A549 (cell line): ENCODE measurements around the gene PNPLA1. TPM values are rescaled to one million over a fixed set of nuclear protein-coding genes. Genes with fewer than 3 reads are reported as not detected.

Experiments used
- ATAC-seq, 2 experiments: fragments of 200-7000 bp in 1 of 2; fragments of >200 bp in 1 of 2; cut with Nextera tagmentation in 1 of 2; cut with Tn5 transposase in 1 of 2; 3 replicates each; pipeline versions ENCODE4 v1.8.0 to v1.9.1; 2018 to 2020; ENCODE audit warnings: mild to moderate bottlenecking in 1 of 2, moderate library complexity in 1 of 2
- CTCF ChIA-PET: fragments of 300-600 bp; sonication (Branson Sonifier 250); formaldehyde crosslinking; extraction: SDS; loops from one replicate; lab custom pipeline; 2021; ENCODE audit warnings: antibody characterized with exemption, inconsistent platforms; lab: Yijun Ruan, JAX
- POLR2A ChIA-PET: fragments of 350-600 bp; formaldehyde crosslinking; extraction: SDS; loops from one replicate; lab custom pipeline; 2021; ENCODE audit warnings: antibody characterized with exemption, inconsistent platforms; lab: Yijun Ruan, JAX
- DNase-seq, 2 experiments: peaks; one replicate each; pipeline versions ENCODE4 v3.0.0 to v3.0.0-alpha.2; 2011 to 2016; ENCODE audit warnings: low read depth in 1 of 2, low spot score in 1 of 2
- FAIRE-seq: peaks from 2 replicates; lab custom pipeline; 2011; peaks lifted over from hg19 to GRCh38; lab: Jason Lieb, UNC
- H3K27ac ChIP-seq, 2 experiments: fragments of >200 bp; sonication (Bioruptor Twin); formaldehyde crosslinking; 3 replicates each; pipeline ENCODE4 v1.5.1; 2016 to 2017
- H3K4me1 ChIP-seq: fragments of >200 bp; sonication (Bioruptor Twin); formaldehyde crosslinking; 3 replicates; pipeline ENCODE4 v1.6.1; 2016
- H3K4me2 ChIP-seq: fragments of >200 bp; sonication (Bioruptor Twin); formaldehyde crosslinking; 3 replicates; pipeline ENCODE4 v1.6.1; 2016
- H3K4me3 ChIP-seq: fragments of >200 bp; sonication (Bioruptor Twin); formaldehyde crosslinking; 3 replicates; pipeline ENCODE4 v1.5.1; 2016
- H3K9me3 ChIP-seq: fragments of >200 bp; sonication (Bioruptor Twin); formaldehyde crosslinking; 3 replicates; pipeline ENCODE4 v1.6.1; 2016
- ATOH8 ChIP-seq: fragments of 250-450 bp; sonication (Bioruptor Pico); IDR thresholded peaks from 2 replicates; pipeline ENCODE4 v1.5.0; 2020; ENCODE audit warnings: low read depth, mild to moderate bottlenecking, moderate library complexity
- CBX2 ChIP-seq: fragments of 200-600 bp; sonication (generic); IDR thresholded peaks from 2 replicates; pipeline ENCODE4 v1.6.1; 2016; ENCODE audit warnings: low read depth, mild to moderate bottlenecking, borderline replicate concordance
- CEBPB ChIP-seq, 2 experiments: fragments of >200 bp in 1 of 2; sonication (Bioruptor Twin) in 1 of 2; formaldehyde crosslinking in 1 of 2; IDR thresholded peaks; 2 replicates each; pipeline ENCODE4 v1.6.1; 2012 to 2016
- CHD2 ChIP-seq: fragments of 150-350 bp; IDR thresholded peaks from 2 replicates; pipeline ENCODE4 v1.6.1; 2014; ENCODE audit warnings: low read length; ENCODE audit not compliant: partially characterized antibody
- CHD4 ChIP-seq: fragments of 200-600 bp; sonication (generic); IDR thresholded peaks from 2 replicates; pipeline ENCODE4 v1.6.1; 2016; ENCODE audit warnings: antibody characterized with exemption, mild to moderate bottlenecking, borderline replicate concordance
- EHMT2 ChIP-seq: fragments of 200-600 bp; sonication (generic); IDR thresholded peaks from 2 replicates; pipeline ENCODE4 v1.6.1; 2016; ENCODE audit warnings: antibody characterized with exemption, low read depth, mild to moderate bottlenecking, moderate library complexity
- EP300 ChIP-seq, 2 experiments: fragments of >200 bp; sonication (Bioruptor Twin); formaldehyde crosslinking; IDR thresholded peaks; 2 replicates in 1 of 2; 3 replicates in 1 of 2; pipeline ENCODE4 v1.6.1; 2016 to 2017
- FOSL2 ChIP-seq, 2 experiments: fragments of 450-650 bp in 1 of 2; fragments of >200 bp in 1 of 2; sonication (Bioruptor Twin) in 1 of 2; formaldehyde crosslinking; IDR thresholded peaks; 2 replicates each; pipeline versions ENCODE4 v1.5.0 to v1.6.1; 2016 to 2020; ENCODE audit warnings: mild to moderate bottlenecking in 1 of 2, moderate library complexity in 1 of 2
- FOXS1 ChIP-seq: fragments of 250-450 bp; sonication (Bioruptor Pico); IDR thresholded peaks from 2 replicates; pipeline ENCODE4 v1.5.0; 2020; ENCODE audit warnings: mild to moderate bottlenecking, moderate library complexity
- GATA3 ChIP-seq: IDR thresholded peaks from 2 replicates; pipeline ENCODE4 v1.6.1; 2012; ENCODE audit warnings: borderline replicate concordance
- HDAC2 ChIP-seq: fragments of 200-600 bp; sonication (generic); IDR thresholded peaks from 2 replicates; pipeline ENCODE4 v1.6.1; 2016
- HEYL ChIP-seq: fragments of 250-450 bp; sonication (Bioruptor Pico); IDR thresholded peaks from 2 replicates; pipeline ENCODE4 v1.8.0; 2021; ENCODE audit warnings: mild to moderate bottlenecking, moderate library complexity
- HOXB13 ChIP-seq: fragments of 250-450 bp; sonication (Bioruptor Pico); IDR thresholded peaks from 2 replicates; pipeline ENCODE4 v1.5.0; 2020; ENCODE audit warnings: low read depth, mild to moderate bottlenecking, moderate library complexity
- KDM5A ChIP-seq: fragments of 200-600 bp; sonication (generic); IDR thresholded peaks from 2 replicates; pipeline ENCODE4 v1.6.1; 2016; ENCODE audit warnings: antibody characterized with exemption, mild to moderate bottlenecking
- MAZ ChIP-seq: fragments of 150-350 bp; IDR thresholded peaks from 2 replicates; pipeline ENCODE4 v1.6.1; 2014; ENCODE audit warnings: antibody characterized with exemption, low read depth, low read length, borderline replicate concordance
- MYC ChIP-seq: IDR thresholded peaks from 2 replicates; pipeline ENCODE4 v1.6.1; 2012; ENCODE audit warnings: mild to moderate bottlenecking, inconsistent platforms, low read length, improper control_type of control experiment, borderline replicate concordance
- NFE2L2 ChIP-seq: fragments of 150-350 bp; conservative IDR thresholded peaks from 2 replicates; pipeline ENCODE4 v1.6.1; 2014; ENCODE audit warnings: low read length
- RNF2 ChIP-seq: fragments of 200-600 bp; sonication (generic); IDR thresholded peaks from 2 replicates; pipeline ENCODE4 v1.6.1; 2016; ENCODE audit warnings: low read depth, mild to moderate bottlenecking, antibody characterized with exemption, moderate library complexity, borderline replicate concordance
- SREBF2 ChIP-seq: fragments of 450-650 bp; IDR thresholded peaks from 2 replicates; pipeline ENCODE4 v1.6.1; 2014; ENCODE audit warnings: mild to moderate bottlenecking, moderate library complexity
- TP53 ChIP-seq: fragments of 250-450 bp; sonication (Bioruptor Pico); IDR thresholded peaks from 2 replicates; pipeline ENCODE4 v1.5.0; 2021; ENCODE audit warnings: mild to moderate bottlenecking, moderate library complexity
- ZC3H11A ChIP-seq: fragments of 450-650 bp; IDR thresholded peaks from 2 replicates; pipeline ENCODE4 v1.6.1; 2014; ENCODE audit warnings: antibody characterized with exemption, mild to moderate bottlenecking
- ZNF302 ChIP-seq: fragments of 250-450 bp; sonication (Bioruptor Pico); IDR thresholded peaks from 2 replicates; pipeline ENCODE4 v1.9.0; 2021; ENCODE audit warnings: inconsistent platforms, mild to moderate bottlenecking, moderate library complexity
- WGBS: methylation state at CpG from one replicate; pipeline ENCODE4 v1.1.6; 2017; ENCODE audit errors: missing lambda C conversion rate; 5-methylcytosine and 5-hydroxymethylcytosine counted together
- polyA plus RNA-seq, 4 experiments: library from polyadenylated mRNA; depleted of rRNA in 3 of 4; stranded (reverse); fragments of >200 nt; fragmentation: RNase III in 1 of 4; extraction: RNeasy Plus Mini Kit Qiagen cat#74134 plus additional on column Dnase treatment in 1 of 4; gene quantifications; 2 replicates in 3 of 4; 3 replicates in 1 of 4; pipeline ENCODE4 v1.2.3, GENCODE V29; 2011 to 2017
- TF ChIP-seq, protein P1 (sequence below): fragments of >200 bp; sonication (Bioruptor Twin); formaldehyde crosslinking; IDR thresholded peaks from 2 replicates; pipeline ENCODE4 v1.6.1; 2016
- TF ChIP-seq, protein P2 (sequence below): fragments of >200 bp; sonication (Bioruptor Twin); formaldehyde crosslinking; IDR thresholded peaks from 3 replicates; pipeline ENCODE4 v1.6.1; 2016
- TF ChIP-seq, protein P3 (sequence below): fragments of 150-350 bp; IDR thresholded peaks from 2 replicates; pipeline ENCODE4 v1.6.1; 2014; ENCODE audit warnings: low read depth, mild to moderate bottlenecking, low read length
- TF ChIP-seq, protein P4 (sequence below): fragments of 450-650 bp; IDR thresholded peaks from 2 replicates; pipeline ENCODE4 v1.6.1; 2014; ENCODE audit warnings: antibody characterized with exemption

The PNPLA1 gene
- polyA plus RNA-seq, 2 of the 4 experiments (the other 2 are of a cell fraction), result 0.09 TPM; not detected in 1

DNA sequence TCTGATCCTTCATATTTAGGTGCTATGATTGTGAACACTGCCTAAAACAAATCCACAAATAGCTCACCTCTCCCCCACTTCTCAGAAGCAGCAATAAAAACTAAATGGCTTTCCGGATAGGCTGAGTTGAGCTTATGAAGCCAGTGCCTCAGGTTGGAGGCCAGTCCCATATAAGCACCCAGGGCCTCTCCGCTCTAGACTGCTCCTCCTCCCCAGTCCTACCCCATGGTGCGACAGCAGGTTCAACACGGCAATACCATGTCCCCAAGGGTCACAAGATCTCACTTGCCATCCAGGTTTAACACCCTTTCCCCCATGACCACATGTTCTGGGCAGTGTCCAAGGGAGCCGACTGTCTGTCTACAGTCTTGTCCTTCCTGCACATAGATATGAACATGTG is 46.1 kb downstream of the PNPLA1 start:
- Histone ChIP-seq H3K4me3 (no peak overlapping the region), H3K9me3 (no peaks in the 10 kb centered on the region), H3K27ac (no peak overlapping the region), H3K4me2 (no peak overlapping the region), H3K4me1 (no peaks in the 10 kb centered on the region)
- FAIRE-seq, result no peak
- TF ChIP-seq RNF2 (no peak), HEYL (no peak), ZNF302 (CRISPR knock-in tag) (no peak), CHD2 (no peak), CEBPB (IDR thresholded peaks at IDR 0.05) (no peak), HOXB13 (CRISPR knock-in tag) (no peak)
- TF ChIP-seq, protein P1, sequence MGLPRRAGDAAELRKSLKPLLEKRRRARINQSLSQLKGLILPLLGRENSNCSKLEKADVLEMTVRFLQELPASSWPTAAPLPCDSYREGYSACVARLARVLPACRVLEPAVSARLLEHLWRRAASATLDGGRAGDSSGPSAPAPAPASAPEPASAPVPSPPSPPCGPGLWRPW, result no peak
- TF ChIP-seq, protein P2, sequence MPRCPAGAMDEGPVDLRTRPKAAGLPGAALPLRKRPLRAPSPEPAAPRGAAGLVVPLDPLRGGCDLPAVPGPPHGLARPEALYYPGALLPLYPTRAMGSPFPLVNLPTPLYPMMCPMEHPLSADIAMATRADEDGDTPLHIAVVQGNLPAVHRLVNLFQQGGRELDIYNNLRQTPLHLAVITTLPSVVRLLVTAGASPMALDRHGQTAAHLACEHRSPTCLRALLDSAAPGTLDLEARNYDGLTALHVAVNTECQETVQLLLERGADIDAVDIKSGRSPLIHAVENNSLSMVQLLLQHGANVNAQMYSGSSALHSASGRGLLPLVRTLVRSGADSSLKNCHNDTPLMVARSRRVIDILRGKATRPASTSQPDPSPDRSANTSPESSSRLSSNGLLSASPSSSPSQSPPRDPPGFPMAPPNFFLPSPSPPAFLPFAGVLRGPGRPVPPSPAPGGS, result no peak
- ATAC-seq, result no peak
- no peak for DNase-seq
- CTCF ChIA-PET, result interaction anchor here (0.6 to 1.8 kb wide), 6 partner anchors 12 to 176 kb away, joined by 3 to 7 read pairs (median 4); no protein-coding TSS in a partner anchor
- 81% methylated on average over 5 of the region's 5 CpGs for WGBS
- POLR2A ChIA-PET, result no interaction called here

DNA sequence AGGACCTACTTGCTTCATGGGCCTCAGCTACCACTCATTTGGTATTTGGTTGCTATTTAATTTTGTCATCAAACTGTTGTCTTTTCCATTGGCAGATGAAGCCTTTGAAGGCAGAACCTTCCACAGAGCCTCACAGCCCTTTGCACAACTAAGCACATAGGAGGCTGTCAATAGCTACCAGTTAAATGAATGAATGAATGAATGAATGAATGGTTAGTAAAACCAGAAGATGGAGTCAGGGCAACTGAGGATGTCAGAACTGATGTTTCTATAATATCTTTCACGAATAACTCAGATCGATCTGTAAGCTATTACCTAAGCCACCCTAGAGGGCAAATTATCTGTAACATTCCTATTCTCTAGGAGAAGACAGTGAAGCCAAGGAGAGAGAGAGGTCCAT is 47.8 kb downstream of the PNPLA1 start:
- no peaks in the 10 kb centered on the region for H3K9me3 ChIP-seq
- DNase-seq (no peak), FAIRE-seq (no peak), ATAC-seq (no peak)
- no peaks in the 10 kb centered on the region for H3K4me1 ChIP-seq
- TF ChIP-seq HDAC2, result no peak
- TF ChIP-seq, protein P1, result no peak
- no peak for TF ChIP-seq ZNF302 (CRISPR knock-in tag)
- TF ChIP-seq, protein P2, result no peak
- no peak for TF ChIP-seq ZC3H11A
- TF ChIP-seq CHD4, result no peak
- TF ChIP-seq EP300 (IDR thresholded peaks at IDR 0.05), result no peak
- TF ChIP-seq MYC, result no peak
- TF ChIP-seq ATOH8 (CRISPR knock-in tag), result no peak
- POLR2A ChIA-PET, result no interaction called here
- WGBS, result 83% methylated on average over 2 of the region's 2 CpGs
- no peak overlapping the region for H3K27ac ChIP-seq
- H3K4me2 ChIP-seq, result no peak overlapping the region
- no peak overlapping the region for H3K4me3 ChIP-seq
- CTCF ChIA-PET, result interaction anchor here (0.7 to 2.2 kb wide), 5 partner anchors 16 to 441 kb away, joined by 3 to 11 read pairs (median 6); no protein-coding TSS in a partner anchor

DNA sequence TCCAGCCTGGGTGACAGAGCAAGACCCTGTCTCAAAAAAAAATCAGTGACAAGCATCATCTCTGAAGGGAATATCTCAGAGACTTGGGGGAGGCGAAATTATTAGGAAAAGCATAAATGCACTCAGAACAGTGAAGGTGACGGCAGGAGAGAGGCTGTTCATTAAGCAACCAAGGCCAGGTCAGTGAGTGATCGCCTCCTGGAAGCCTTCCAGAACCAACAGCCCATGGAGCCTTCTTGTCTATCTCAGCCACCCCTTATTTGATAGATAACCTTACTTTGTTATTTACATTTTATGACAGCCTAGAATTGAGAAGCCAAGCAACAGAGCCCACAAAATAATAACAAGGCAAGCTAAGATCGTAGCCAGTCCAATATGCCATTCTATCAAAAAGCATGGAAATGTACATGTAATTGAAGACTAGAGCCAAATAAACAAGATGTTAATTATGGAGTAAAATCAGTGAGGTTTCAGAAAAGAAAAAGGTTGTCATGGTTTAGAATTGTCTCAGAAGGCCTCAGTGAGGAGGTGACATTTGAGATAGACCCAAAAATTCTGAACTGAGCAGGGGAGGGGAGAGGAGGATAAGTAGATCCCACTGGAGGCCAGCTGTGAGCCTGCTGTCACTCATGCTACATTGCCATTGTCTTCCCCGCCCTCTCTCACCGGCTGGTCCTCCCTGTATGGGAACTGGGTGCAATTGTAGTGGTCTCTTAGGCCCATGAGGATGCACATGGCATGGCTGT is 49.0 kb downstream of the PNPLA1 start:
- no peak for ATAC-seq
- 74% methylated on average over 6 of the region's 6 CpGs for WGBS
- Histone ChIP-seq H3K4me1 (no peaks in the 10 kb centered on the region), H3K9me3 (no peaks in the 10 kb centered on the region), H3K4me3 (no peak overlapping the region), H3K4me2 (no peak overlapping the region), H3K27ac (no peak overlapping the region)
- POLR2A ChIA-PET, result no interaction called here
- FAIRE-seq, result no peak
- DNase-seq, result no peak
- CTCF ChIA-PET, result interaction anchor here (1.0 to 2.2 kb wide), 4 partner anchors 14 to 42 kb away, joined by 3 to 11 read pairs (median 4); no protein-coding TSS in a partner anchor
- TF ChIP-seq TP53 (CRISPR knock-in tag) (no peak), CBX2 (no peak), SREBF2 (no peak), KDM5A (no peak), FOSL2 (IDR thresholded peaks at IDR 0.05) (no peak), FOSL2 (CRISPR knock-in tag; IDR thresholded peaks at IDR 0.05) (no peak), MYC (no peak), CHD2 (no peak), FOXS1 (CRISPR knock-in tag) (no peak), GATA3 (no peak), EHMT2 (no peak), MAZ (no peak), NFE2L2 (no peak)
- TF ChIP-seq, protein P3, sequence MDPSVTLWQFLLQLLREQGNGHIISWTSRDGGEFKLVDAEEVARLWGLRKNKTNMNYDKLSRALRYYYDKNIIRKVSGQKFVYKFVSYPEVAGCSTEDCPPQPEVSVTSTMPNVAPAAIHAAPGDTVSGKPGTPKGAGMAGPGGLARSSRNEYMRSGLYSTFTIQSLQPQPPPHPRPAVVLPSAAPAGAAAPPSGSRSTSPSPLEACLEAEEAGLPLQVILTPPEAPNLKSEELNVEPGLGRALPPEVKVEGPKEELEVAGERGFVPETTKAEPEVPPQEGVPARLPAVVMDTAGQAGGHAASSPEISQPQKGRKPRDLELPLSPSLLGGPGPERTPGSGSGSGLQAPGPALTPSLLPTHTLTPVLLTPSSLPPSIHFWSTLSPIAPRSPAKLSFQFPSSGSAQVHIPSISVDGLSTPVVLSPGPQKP, result no peak
- TF ChIP-seq, protein P4, sequence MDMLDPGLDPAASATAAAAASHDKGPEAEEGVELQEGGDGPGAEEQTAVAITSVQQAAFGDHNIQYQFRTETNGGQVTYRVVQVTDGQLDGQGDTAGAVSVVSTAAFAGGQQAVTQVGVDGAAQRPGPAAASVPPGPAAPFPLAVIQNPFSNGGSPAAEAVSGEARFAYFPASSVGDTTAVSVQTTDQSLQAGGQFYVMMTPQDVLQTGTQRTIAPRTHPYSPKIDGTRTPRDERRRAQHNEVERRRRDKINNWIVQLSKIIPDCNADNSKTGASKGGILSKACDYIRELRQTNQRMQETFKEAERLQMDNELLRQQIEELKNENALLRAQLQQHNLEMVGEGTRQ, result no peak
